Stimulated activated CD8-positive, alpha-beta memory T cell treated with anti-CD3 and anti-CD28 coated beads, Interleukin-7, amount 100 ng/mL, for 1 hour (primary cell): ENCODE results near the gene MVP.
"Not testable (repeated sequence)": the region's sequence is repeated elsewhere in the genome, so short reads cannot be mapped to it uniquely, and the experiment has no call there.

Source experiments
- DNase-seq, 2 donors: peaks; one replicate each; pipeline ENCODE4 v3.0.0-alpha.2; 2020; ENCODE audit warnings: low read depth in 2 of 2

Gene MVP

DNA sequence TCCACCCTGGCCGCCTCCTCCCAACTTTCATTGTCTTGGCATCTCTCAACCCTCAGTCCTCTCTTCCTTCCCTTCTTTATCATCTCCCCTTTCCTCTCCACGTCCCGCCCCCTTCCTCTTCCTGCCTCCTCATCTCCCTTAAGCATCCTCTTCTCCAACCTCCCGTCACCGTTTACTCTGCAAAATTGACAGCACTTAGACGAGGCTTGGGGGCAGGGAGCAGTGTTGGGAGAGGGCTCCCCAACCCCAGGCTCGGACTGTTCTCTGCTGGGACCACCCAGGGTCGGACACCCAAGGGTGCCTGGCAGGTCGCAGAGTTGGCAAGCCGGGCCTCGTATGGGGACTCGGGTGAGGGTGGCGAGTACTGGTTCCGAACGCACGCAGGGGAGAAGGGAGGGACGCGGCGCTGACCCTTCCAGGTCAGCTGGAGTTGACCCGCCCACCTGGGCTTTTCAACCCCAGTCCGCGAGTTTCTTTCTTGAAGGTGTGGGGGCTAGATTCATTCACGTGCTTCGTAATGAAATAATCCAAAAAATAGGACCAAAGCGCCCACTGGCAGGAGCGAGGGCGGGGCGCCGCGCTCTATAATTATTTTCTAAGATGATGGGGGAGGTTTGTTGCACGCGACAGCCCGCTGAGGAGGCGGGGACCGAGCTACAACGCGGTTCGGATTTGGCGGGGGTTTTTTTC, 5.1 kb upstream of the MVP start:
- DNase-seq = no peak

- DNase-seq = peak; percentile 96 to 97
Observed at GRCh38 chr16:29815793-29816693, 4.2 kb upstream of the MVP start, which contains the start of gene PAGR1. Gene PAGR1 (plus strand): TSS chr16:29816152. CDS start chr16:29816526, 374 bp downstream.

DNA sequence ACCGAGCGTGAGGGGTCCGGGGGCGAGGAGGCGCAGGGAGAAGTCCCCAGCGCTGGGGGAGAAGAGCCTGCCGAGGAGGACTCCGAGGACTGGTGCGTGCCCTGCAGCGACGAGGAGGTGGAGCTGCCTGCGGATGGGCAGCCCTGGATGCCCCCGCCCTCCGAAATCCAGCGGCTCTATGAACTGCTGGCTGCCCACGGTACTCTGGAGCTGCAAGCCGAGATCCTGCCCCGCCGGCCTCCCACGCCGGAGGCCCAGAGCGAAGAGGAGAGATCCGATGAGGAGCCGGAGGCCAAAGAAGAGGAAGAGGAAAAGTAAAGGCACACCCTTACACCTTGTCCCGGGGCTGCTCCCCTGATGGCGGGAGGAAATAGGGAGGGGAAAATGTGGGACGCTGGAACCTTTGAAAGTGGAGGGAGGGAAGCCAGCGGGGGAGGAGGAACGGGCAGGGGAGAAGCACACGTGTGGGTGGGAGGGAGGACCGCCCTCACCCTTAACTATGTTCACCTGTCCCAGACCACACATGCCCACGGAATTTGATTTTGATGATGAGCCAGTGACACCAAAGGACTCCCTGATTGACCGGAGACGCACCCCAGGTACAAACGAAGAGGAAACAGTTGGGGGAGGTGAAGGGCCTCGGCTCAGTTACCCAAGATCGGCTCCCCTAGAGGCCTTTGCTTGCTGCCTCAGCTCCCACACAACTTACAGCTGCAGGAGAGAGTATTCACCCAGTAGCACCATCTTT, 3.4 kb upstream of the MVP start:
- no peak for DNase-seq

DNA sequence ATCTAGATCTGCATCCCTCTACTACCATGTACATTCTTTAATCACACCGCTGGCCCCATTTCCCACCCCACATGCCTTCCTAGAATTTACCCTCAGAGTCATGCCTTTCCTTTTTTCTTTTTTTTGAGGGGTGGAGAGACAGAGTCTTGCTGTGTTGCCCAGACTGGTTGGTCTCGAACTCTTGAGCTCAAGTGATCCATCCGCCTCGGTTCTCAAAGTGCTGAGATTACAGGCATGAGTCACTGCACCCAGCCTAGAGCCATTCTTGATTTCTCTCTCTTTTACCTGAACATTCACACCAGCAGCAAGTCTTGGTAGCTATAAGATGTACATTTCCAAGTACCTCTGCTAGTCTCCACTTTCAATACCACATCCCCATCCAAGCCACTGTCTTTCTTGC, 2.2 kb upstream of the MVP start:
- DNase-seq = no peak

DNA sequence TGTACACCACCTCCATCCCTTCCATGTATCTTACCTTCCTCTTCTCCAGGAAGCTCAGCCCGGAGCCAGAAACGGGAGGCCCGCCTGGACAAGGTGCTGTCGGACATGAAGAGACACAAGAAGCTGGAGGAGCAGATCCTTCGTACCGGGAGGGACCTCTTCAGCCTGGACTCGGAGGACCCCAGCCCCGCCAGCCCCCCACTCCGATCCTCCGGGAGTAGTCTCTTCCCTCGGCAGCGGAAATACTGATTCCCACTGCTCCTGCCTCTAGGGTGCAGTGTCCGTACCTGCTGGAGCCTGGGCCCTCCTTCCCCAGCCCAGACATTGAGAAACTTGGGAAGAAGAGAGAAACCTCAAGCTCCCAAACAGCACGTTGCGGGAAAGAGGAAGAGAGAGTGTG, 756 bp upstream of the MVP start:
- DNase-seq = no peak

- DNase-seq = no peak
Observed at GRCh38 chr16:29820730-29821642, 724 bp downstream of the MVP start.

- no peak for DNase-seq
Observed at GRCh38 chr16:29821643-29822115, 1.4 kb downstream of the MVP start.

DNA sequence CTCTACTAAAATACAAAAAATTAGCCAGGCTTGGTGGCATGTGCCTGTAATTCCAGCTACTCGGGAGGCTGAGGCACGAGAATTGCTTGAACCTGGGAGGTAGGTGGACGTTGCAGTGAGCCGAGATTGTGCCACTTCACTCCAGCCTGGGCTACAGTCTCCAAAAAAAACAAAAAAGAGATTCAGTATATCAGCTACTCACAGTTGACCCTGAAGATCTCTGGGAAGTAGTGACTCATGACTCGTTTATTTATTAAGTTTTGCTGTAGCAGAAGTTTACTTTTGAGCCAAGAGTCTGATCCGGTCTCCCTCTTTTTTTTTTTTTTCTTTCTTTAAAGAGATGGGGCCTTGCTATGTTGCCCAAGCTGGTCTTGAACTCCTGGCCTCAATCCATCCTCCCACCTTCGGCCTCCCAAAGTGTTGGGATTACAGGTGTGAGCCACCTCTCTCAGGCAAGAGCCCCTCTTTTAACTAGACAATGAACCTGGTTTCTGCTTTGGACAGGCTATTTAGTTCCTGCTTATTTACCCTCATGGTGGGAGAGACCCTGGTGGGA, 4.4 kb downstream of the MVP start:
- DNase-seq = no peak

GRCh38 chr16:29825145-29826044, 5.1 kb downstream of the MVP start:
- no peak for DNase-seq

DNA sequence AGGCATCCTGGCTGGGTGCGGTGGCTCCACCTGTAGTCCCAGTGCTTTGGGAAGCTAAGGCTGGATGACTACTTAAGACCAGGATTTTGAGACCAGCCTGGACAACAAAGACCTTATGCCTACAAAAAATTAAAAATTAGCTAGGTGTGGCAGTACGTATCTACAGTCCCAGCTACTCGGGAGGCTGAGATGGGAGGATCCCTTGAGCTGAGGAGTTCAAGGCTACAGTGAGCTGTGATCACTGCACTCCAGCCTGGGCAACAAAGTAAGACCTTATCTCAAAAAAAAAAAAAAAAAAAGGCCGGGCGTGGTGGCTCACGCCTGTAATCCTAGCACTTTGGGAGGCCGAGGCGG, 6.1 kb downstream of the MVP start:
- no peak for DNase-seq

DNA sequence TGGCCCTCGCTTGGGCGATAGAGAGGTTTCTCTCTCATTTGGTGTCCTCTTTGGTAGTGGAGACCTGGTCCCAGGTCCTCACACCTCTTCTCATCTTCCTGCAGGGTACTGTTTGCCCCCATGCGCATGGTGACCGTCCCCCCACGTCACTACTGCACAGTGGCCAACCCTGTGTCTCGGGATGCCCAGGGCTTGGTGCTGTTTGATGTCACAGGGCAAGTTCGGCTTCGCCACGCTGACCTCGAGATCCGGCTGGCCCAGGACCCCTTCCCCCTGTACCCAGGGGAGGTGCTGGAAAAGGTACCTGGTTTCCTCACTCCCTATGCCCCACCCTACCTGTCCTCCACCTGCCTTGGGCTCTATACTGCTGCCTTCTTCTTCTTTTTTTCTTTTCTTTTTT, 10.5 kb downstream of the MVP start:
- no peak for DNase-seq

DNA sequence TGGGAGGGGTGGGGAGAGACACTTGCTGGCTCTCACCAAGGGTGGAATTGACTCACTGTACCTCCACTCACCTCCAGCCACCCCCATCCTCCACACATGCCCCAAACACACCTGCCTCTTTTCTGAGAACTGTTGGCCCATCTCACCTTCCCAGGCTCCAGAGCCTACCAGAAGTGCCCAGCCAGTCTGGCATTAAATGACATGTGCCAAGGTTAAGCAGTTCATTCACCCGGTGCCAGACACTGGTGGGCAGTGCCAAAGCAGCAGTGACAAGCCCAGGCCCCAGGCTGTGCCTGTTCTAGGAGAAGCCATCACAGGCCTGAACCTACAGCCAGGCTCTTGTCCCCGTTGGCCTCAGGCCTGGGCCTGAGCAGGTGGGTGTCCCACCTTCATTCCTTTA, 11.2 kb downstream of the MVP start:
- no peak for DNase-seq

DNA sequence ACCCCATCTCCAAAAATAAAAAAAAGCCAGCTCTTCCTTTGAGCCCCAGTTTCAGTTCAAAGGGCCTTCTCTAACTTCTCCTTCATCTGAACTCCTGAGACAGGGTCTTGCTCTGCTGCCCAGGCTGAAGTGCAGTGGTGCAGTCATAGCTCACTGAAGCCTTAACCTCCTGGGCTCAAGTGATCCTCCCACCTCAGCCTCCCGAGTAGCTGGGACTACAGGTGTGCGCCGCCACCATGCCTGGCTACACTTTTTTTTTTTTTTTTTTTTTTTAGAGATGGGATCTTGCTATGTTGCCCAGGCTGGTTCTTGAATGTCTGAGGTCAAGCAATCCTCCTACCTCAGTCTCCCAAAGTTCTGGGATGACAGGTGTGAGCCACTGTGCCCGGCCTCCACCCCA, 13.0 kb downstream of the MVP start:
- DNase-seq = not testable (repeated sequence)

DNA sequence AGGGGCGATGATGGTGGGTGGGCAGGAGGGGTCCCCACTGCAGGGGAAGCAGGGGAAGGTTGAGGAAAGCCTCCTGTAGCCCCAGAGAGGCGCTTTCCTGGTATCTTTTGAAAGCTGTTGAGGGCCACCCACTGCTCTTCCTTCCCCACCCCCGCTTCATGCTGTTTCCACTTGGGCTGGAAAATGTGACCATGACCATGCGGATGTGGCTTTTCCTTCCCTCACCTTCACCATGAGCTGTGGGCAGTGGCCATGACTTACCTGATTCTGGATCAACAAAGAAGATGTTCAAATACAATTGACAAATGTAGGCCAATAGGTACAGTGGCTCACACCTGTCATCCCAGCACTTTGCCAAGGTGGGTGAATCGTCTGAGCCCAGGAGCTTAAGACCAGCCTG, 13.8 kb downstream of the MVP start:
- DNase-seq = no peak

GRCh38 chr16:29835926-29836325, 15.7 kb downstream of the MVP start:
- no peak for DNase-seq

- no peak for DNase-seq
Observed at GRCh38 chr16:29836623-29837022, 16.4 kb downstream of the MVP start.

GRCh38 chr16:29837841-29838240, 17.6 kb downstream of the MVP start:
- no peak for DNase-seq

- no peak for DNase-seq
Observed at GRCh38 chr16:29839822-29840221, 19.6 kb downstream of the MVP start.

- DNase-seq = no peak
Observed at GRCh38 chr16:29840240-29840639, 20.0 kb downstream of the MVP start.

DNA sequence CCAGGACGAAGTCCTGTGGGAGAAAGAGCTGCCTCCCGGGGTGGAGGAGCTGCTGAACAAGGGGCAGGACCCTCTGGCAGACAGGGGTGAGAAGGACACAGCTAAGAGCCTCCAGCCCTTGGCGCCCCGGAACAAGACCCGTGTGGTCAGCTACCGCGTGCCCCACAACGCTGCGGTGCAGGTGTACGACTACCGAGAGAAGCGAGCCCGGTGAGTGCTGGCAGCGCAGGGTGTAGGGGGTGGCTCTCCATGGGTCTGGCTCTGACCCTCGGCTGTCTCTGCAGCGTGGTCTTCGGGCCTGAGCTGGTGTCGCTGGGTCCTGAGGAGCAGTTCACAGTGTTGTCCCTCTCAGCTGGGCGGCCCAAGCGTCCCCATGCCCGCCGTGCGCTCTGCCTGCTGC, 21.4 kb downstream of the MVP start:
- DNase-seq = no peak
